ENCODE measurements around the gene ANKRD37. TPM values are rescaled to one million over a fixed set of nuclear protein-coding genes. Genes with fewer than 3 reads are reported as not detected.
"Not testable (repeated sequence)": the region's sequence is repeated elsewhere in the genome, so short reads cannot be mapped to it uniquely, and the experiment has no call there.

ANKRD37 gene, protein sequence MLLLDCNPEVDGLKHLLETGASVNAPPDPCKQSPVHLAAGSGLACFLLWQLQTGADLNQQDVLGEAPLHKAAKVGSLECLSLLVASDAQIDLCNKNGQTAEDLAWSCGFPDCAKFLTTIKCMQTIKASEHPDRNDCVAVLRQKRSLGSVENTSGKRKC
- total RNA-seq, result 10 to 100 TPM; 12.4 TPM
- long read RNA-seq, partial matches to known transcripts, result 1 of 4 reads
- long read RNA-seq, other reads (novel, unspliced or antisense), result 2 of 4 reads

DNA sequence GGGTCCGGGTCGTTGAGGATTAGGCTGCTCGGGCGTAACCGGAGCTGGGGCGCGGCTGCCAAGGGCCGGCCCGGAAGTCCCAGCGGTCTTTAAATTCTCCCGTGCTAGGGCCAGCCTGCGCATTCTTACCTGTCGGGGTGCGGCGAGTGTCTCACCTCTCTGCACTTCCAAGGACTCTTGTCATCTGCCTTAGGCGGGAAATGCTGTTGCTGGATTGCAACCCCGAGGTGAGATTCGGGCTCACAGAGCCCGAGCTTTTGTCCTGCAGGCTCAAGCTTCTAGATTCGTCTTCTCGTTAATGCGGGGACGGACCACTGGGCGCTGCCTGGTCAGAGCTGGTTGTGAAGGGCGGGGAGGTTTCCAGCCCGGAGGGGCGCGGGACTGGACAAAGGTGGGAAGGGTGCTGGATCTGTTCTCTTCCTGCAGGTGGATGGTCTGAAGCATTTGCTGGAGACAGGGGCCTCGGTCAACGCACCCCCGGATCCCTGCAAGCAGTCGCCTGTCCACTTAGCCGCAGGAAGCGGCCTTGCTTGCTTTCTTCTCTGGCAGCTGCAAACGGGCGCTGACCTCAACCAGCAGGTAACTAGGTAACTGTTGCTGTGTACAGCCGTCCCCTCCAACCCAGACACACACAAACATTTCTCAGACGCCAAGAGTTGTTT is at the start of gene ANKRD37:
Gene ANKRD37 (plus strand): TSS at position 118 of the 662 bp plus-strand sequence. CDS start 83 bp downstream, at position 201.
- intact Hi-C loops (cut with DNase I), result loop anchor here in 1 of 2 donors (10.0 kb wide), 1 partner anchor 192 kb away; the partner anchor contains the start of genes CFAP97 and SNX25
- DNase-seq, result peak; percentile 46
- ATAC-seq, result peak; percentile 2 to 9

DNA sequence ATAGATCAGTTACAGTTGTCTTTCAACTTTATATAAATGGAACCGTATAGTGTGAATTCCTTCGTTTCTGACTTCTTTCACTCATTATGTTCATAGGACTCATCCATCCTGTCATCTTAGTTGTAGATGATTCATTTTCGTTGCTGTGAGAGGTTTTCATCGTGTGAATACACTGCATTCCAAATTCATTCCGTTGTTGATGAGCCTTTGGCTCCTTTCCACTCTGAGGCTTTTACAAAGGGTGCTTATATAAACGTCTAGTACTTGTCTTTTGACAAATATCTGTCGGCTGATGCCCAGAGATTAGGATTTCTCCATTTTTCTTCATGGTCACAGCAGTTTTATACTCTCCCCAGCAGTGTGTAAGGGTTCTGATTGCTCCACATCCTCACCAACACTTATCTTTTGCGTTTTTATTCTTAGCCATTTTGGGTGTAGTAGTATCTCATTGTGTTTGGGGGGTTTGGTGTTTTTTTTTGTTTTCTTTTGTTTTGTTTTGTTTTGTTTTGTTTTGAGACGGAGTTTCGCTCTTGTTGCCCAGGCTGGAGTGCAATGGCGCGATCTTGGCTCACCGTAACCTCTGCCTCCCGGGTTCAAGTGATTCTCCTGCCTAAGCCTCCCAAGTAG is 49.6 kb upstream of the ANKRD37 start:
- peak in 1 of 2 donors; percentile 56 for ATAC-seq
- no peak for DNase-seq
- intact Hi-C loops (cut with DNase I), result no loop called here

DNA sequence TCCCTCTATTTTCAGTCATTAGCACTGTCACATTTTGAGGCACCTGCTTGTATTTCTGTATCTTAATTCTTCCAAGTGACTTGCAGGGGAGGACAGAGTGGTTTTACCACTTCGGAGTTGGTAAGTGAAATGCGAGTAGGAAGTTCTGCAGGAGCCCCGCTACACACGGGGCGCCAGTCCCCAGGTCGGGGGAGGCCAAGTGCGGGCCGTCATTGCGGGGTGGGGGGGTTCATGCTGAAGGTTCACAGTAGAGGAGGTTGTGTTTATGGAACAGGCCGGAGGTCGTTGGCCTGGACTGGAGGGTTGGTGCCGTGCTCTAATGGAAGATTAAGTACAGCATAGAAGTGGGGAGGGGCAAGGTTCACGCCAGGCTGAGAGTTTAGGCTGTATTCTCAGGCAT is 45.0 kb upstream of the ANKRD37 start:
- intact Hi-C loops (cut with DNase I), result no loop called here
- DNase-seq, result no peak
- no peak for ATAC-seq

DNA sequence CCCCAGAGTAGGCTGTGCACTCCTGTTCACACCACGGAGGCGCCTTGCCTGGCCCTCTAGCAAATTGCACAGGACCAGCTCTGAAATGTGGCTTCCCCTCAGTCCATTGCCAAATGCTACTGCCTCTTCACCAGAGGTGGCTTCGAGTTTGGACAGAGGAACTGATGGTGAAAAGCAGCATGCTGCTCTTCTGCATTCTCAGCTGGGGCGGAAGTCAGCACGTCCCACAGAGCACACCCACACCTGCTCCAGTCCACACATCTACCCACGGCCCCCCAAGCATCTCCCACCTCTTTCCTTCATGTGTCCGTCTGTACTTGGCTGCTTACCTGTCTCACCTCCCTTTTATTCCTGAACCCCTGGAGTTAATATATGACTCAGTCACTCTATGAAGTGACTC is 44.4 kb upstream of the ANKRD37 start:
- intact Hi-C loops (cut with DNase I), result no loop called here
- no peak for DNase-seq
- ATAC-seq, result no peak

DNA sequence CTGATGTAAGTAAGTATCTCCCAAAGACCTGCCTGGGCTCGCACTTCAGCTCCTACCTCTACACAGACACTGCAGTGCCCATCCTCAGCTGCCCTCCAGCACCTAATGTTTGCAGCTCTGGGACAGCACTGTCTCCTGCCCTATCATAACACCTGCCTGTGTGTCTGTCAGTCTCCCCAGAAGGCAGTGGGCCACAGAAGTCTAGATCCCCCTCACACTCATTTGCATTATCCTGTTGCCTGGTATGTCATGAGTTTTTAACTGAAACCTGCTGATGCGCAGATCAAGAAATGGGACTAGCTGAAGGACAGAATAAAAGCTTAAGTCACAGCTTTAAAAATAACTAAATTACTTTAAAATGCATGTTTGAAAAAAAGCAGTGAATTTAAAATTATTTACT is 43.9 kb upstream of the ANKRD37 start:
- ATAC-seq, result no peak
- DNase-seq, result no peak

DNA sequence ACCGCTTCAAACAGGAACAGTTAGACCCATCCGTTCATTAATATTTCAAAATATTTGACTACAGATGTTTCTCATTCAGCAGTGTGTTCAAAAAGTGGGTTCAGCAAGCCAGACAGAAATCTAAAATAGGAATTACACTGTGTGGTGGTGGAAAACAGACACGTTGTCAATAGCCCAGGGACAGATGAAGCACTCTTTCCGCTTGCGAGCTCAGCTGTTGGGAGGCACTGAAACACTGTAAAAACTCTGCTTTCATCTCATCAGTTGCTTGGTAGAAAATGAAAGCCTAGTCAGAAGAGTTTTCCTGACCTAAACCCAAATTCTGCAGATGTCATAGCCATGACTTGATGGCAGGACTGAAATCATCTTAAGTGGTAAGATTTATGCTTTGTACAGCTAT is 39.4 kb upstream of the ANKRD37 start:
- DNase-seq (no peak), ATAC-seq (no peak)
- intact Hi-C loops (cut with DNase I), result no loop called here

More for the DNA sequence above, 43.9 kb upstream of the ANKRD37 start:
- intact Hi-C loops (cut with DNase I), result no loop called here

DNA sequence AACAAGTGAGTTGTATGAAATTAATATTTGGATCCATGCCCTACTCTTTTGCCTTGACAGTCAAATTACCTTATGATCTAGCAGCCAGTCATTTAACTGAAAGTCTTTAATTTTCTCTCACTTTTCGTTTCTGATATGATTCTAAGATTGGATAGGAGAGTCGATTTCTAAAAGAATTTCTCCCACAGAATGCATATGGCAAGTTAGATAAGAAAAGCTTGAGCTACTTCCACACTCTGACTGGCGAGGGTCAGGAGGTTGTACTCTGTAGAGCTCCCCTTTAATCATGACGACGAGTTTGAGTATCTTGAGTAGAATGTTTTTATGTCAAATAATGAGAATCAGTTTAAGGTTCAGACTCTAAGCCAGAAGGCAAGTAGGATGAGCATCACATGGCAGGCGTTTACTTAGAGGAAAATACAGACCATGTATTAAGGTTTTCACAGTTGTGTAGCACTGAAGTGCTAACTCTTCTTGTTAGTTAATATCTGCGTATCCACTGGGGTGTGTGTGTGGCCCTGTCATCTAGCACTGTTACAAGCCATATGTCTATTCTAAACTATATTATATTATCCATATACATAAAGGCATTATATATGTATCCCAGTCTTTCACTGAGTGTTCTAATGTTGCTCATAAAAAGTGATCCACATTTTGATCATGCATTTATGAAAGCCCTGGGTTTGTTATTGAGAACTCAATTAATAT is 38.8 kb upstream of the ANKRD37 start:
- DNase-seq (no peak), ATAC-seq (no peak)
- intact Hi-C loops (cut with DNase I), result no loop called here

DNA sequence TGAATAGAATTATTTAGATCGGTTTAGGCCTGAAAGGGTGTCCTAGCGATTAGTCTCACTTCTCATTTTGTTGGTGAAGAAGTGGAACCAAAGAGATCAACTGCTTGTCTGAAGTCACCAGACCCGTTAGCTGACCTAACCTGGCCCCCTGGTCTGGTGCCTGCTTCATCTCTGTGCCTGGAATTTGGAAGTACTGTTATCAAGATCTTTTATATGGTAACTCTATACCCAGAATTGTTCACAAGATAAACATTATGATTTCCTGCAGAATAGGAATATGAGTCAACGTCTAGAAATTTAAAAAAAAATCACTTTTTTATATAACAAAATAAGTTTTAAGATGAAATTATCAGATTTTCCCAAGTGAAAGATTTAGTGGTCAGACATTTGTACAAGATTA is 38.1 kb upstream of the ANKRD37 start:
- DNase-seq (no peak), ATAC-seq (no peak)
- intact Hi-C loops (cut with DNase I), result no loop called here

DNA sequence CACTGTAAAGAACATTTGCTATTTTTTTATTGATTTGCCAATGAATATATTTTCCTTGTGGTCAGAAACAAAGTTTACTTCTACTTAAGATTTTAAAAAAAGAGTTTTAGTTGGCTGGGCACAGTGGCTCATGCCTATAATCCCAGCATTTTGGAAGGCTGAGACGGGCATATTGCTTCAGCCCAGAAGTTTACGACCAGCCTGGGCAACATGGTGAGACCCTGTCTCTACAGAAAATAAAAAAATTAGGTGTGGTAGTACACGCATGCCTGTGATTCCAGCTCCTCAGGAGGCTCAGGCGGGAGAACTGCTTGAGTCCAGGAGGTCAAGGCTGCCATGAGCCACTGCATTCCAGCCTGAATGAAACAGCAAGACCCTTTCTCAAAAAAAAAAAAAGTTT is 37.7 kb upstream of the ANKRD37 start:
- ATAC-seq, result no peak
- DNase-seq, result no peak
- intact Hi-C loops (cut with DNase I), result no loop called here

DNA sequence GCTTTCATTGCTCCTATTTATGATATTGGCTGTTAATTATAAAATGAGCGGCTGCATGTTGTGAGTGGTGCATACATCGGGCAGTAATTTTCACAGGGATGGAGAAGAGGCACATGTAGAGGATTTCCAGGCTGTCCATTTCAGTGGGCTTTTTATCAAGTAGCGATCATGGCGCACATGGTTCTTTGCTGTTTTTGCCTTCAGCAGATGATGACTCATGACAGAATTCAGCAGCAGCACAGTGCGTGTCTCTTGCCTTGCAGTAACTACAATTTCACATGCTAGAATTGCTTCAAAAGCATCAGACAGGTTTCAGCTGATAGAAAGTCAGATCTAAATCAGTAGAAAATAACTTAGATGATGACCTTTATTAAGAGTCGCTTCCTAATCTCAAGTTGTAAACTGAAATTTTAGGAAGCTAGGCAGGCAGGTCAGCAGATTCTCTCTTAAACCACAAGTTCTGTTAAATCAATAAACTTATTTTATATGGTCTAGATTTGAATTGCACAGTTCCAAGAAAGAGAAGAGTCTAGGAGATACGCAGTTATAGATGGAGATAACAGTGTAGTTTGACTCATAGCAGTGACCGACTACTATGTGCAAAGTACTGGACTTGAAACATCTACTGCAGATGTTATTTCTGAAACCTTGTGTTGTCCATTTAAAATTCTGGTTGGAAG is 36.7 kb upstream of the ANKRD37 start:
- DNase-seq (no peak), ATAC-seq (no peak)
- intact Hi-C loops (cut with DNase I), result no loop called here

DNA sequence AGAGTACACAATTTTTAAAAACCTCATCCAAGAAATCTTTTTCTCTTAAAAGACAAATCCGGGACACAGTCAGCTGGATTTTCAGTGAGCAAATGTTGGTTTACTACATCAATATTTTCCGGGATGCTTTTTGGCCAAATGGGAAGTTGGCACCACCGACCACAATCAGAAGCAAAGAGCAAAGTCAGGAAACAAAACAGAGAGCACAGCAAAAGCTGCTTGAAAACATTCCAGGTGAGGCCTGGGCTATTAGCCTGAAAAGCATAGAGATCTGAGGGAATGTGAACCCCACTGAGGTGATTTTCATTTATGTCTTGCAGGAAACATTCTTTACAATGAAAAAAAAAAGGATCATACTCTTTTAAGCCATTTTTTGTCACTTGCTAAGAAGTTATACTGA is 34.8 kb upstream of the ANKRD37 start:
- no peak for ATAC-seq
- intact Hi-C loops (cut with DNase I), result no loop called here
- no peak for DNase-seq

DNA sequence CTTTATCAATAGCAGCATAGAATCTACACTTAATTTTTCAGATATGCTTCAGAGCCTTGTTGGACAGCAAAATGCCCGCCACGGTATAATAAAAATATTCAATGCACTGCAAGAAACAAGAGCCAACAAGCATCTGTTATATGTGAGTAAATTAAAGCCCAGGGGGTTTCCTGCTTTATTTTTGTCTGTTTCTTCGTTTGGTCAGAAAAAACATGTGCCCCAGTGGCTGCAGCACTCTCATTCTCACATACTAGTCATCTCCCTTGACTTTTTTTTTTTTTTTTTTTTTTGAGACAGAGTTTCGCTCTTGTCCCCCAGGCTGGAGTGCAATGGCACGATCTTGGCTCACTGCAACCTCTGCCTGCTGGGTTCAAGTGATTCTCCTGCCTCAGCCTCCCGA is 34.1 kb upstream of the ANKRD37 start:
- DNase-seq; intact Hi-C loops (cut with DNase I); ATAC-seq: not testable (repeated sequence)

DNA sequence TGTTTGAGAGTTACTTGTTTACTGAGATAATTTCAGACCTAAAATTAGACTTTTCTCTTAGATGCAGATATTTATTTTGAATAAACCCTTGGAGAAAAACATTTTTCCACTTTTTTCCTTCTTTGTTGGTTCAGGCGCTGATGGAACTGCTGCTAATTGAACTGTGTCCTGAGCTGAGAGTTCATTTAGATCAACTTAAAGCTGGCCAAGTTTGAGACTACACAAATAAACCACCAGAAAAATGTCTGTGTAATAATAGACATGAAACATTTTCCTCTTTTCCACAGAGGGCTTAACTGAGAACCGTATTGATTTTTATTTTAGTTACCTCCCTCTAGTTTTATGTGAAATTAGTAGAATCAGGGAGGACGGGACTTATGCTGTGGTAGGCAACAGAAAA is 33.4 kb upstream of the ANKRD37 start:
- intact Hi-C loops (cut with DNase I), result no loop called here
- no peak for DNase-seq
- no peak for ATAC-seq

DNA sequence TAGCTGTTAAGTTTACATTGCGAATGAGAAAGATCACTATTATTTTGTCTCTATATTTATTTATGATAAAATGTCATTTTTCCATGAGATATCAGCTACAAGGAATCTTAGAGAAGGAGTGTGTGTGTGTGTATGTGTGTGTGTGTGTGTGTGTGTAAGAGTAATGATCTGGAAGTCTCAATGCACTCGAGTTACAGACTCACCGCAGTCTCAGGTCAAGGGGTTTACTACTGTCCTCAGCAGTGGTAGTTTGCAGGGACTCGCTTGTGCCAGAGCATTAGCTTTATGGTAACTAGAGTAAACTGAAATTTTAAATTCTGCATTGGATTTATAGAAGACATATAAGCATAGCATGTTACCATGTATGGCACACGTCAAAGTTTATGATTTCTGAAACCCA is 31.8 kb upstream of the ANKRD37 start:
- no peak for DNase-seq
- ATAC-seq, result no peak
- intact Hi-C loops (cut with DNase I), result no loop called here

DNA sequence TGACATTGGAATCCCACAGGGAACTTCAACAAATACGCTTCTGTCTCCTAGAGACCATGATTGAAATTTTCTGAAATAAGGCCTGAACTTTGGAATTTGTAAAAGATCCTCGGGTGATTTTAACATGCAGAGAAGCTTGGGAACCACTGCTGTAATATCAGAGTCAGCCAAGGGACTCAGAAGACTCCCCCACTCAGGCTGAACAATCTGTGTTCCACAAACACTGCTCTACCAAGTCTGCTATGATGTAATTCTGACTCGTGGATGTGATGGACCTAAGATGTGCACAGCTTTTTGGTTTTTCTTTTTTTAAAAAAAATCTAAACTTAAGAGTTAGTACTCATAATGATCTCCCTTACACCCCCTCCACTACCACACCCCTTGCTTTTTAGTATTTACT is 26.9 kb upstream of the ANKRD37 start:
- ATAC-seq (no peak), DNase-seq (no peak)
- intact Hi-C loops (cut with DNase I), result no loop called here

DNA sequence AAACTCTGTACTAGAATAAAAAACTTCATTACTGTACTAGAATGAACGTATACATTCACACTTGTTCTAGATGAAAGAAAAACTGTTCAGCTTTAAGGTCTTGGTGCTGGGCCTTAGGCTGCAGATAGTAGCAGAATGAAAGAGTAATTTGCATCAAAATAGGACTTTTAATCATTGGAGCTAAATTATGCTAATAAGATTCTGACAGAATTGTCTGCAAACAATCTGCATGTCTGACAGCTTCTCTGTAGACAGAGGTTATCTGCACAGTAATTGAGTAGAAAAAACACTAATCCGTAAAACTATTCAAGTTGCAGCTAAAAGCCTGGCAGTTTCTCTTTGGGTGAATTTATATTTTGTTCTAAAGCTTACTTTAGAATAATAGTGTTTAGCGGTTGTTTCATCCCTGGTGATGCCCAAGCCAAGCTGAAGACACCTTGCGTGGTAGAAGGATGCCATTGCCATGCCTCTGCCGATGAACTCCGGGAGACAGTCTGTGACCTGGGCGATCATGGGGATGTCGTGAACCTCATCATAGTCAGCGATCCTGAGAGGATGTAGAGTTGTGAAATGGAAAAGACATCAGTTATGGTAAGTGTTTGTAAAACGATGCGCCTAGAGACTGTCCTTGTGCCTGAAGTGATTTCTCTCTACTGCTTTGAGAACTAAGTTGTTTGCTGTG is 26.2 kb upstream of the ANKRD37 start:
- DNase-seq (no peak), ATAC-seq (no peak)
- intact Hi-C loops (cut with DNase I), result no loop called here

DNA sequence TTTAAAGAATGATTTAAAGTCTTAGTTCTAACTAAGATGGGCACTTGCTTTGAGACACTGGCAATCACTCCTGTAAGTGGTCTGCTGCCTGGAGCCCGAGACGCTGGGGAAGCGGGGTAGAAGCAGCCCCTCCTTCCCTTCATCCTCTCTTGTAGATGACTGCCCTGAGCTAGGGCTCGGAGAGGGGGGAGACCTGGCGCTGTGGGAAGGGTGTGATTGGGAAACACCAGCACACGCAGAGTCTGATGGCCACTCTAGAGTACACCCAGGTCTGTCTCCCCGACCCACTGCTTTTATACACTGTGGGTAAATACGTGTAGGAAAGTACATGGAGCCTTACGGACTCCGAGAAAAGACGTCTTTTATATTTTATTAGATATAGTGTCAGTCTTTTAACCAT is 24.9 kb upstream of the ANKRD37 start:
- DNase-seq, result no peak
- no peak for ATAC-seq
- intact Hi-C loops (cut with DNase I), result no loop called here

DNA sequence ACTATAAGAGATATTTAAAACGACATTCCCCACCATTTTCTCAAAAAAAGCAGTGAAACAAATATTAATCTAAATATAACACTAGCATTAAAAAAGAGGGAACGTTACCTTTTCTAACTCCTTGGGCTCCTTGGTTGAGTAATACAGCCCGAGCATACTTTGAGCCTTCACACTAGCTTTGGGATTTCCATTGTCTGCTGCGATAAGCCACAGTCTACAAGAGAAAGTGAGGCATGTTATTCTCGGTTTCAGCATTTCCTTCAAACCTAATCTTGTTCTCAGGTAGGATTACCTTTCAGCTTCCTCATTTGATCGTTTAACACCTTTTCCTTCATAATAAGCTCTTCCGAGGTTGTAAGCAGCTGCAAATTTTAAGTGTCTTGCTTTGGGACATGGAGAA is 22.6 kb upstream of the ANKRD37 start:
- DNase-seq (no peak), ATAC-seq (no peak)
- intact Hi-C loops (cut with DNase I), result no loop called here

DNA sequence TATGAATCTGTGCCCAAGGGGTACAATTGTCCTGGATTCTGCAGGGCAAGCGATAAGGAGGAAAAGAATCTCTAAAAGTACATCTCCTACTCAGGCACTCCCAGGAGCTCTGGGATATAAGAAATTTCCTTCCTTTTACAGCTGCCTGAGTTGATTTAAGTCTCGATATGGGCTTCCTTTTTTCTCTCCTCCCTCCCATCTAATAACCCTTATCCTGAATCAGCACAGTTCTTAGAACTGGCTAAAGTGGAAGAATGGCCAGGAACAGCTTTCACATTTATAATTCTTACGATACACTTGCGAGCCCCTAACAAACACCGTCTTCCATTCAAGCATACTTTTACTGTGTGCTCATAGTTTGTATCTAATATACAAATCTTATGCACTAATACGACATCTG is 22.1 kb upstream of the ANKRD37 start:
- DNase-seq (no peak), ATAC-seq (no peak)
- intact Hi-C loops (cut with DNase I), result no loop called here

Measured in left cardiac atrium (tissue), 4 donors.